SK-N-SH (cell line): Measurements from ENCODE around the gene ELOVL2. TPM values are rescaled to one million over a fixed set of nuclear protein-coding genes. Genes with fewer than 3 reads are reported as not detected.

Experiments used
- CTCF ChIA-PET: fragments of 300-600, 350-600 bp; formaldehyde crosslinking; extraction: SDS; loops from one replicate; lab custom pipeline; 2021; lab: Yijun Ruan, JAX
- POLR2A ChIA-PET: fragments of 350-600 bp; sonication (Branson Sonifier 250); formaldehyde crosslinking; extraction: SDS; loops from one replicate; lab custom pipeline; 2020; ENCODE audit warnings: antibody characterized with exemption, inconsistent platforms; lab: Yijun Ruan, JAX
- DNase-seq: peaks from one replicate; pipeline ENCODE4 v3.0.0; 2012
- H2AFZ ChIP-seq: fragments of 200-600 bp; sonication (generic); 2 replicates; pipeline ENCODE4 v1.8.1; 2016; ENCODE audit warnings: antibody characterized with exemption, mild to moderate bottlenecking, low read depth
- H3F3A ChIP-seq: fragments of 200-600 bp; sonication (generic); replicated peaks from 2 replicates; pipeline ENCODE3; 2016; ENCODE audit warnings: antibody characterized with exemption, mild to moderate bottlenecking; ENCODE audit not compliant: insufficient read depth
- H3K27ac ChIP-seq, 2 experiments: fragments of 200-500 bp in 1 of 2; fragments of 200-600 bp in 1 of 2; sonication (Bioruptor generic) in 1 of 2; sonication (generic), shearing (Covaris generic) in 1 of 2; 2 replicates each; pipeline versions ENCODE4 v1.5.1 to v1.6.1; 2014 to 2016; ENCODE audit warnings: low read depth in 2 of 2, inconsistent platforms in 1 of 2, low read length in 1 of 2, mild to moderate bottlenecking in 1 of 2, mixed read lengths in 1 of 2
- H3K27me3 ChIP-seq: fragments of 200-600 bp; sonication (generic), shearing (Covaris generic); 2 replicates; pipeline ENCODE4 v1.6.1; 2016; ENCODE audit warnings: mixed run types; ENCODE audit not compliant: insufficient read depth
- H3K36me3 ChIP-seq, 2 experiments: fragments of 200-500 bp in 1 of 2; fragments of 200-600 bp in 1 of 2; sonication (Bioruptor generic) in 1 of 2; sonication (generic) in 1 of 2; replicated peaks in 1 of 2; 2 replicates each; pipeline versions ENCODE3 to v1.5.1; 2014 to 2016; ENCODE audit warnings: low read length in 1 of 2, mild to moderate bottlenecking in 1 of 2; ENCODE audit not compliant: insufficient read depth in 2 of 2, control insufficient read depth in 1 of 2
- H3K4me1 ChIP-seq, 2 experiments: fragments of 200-500 bp in 1 of 2; fragments of 200-600 bp in 1 of 2; sonication (Bioruptor generic) in 1 of 2; sonication (generic), shearing (Covaris generic) in 1 of 2; 2 replicates each; pipeline versions ENCODE4 v1.5.1 to v1.6.1; 2014 to 2016; ENCODE audit warnings: low read depth in 1 of 2, low read length in 1 of 2, mixed run types in 1 of 2; ENCODE audit not compliant: insufficient read depth in 2 of 2, control insufficient read depth in 1 of 2
- H3K4me2 ChIP-seq: fragments of 200-600 bp; sonication (generic), shearing (Covaris generic); 2 replicates; pipeline ENCODE4 v1.6.1; 2017; ENCODE audit warnings: mixed run types
- H3K4me3 ChIP-seq, 2 experiments: fragments of 200-500 bp in 1 of 2; fragments of 200-600 bp in 1 of 2; sonication (Bioruptor generic) in 1 of 2; sonication (generic), shearing (Covaris generic) in 1 of 2; 2 replicates each; pipeline versions ENCODE4 v1.5.1 to v1.8.1; 2014 to 2016; ENCODE audit warnings: low read depth in 2 of 2, inconsistent platforms in 1 of 2, low read length in 1 of 2, mild to moderate bottlenecking in 1 of 2, mixed read lengths in 1 of 2, moderate library complexity in 1 of 2
- H3K79me2 ChIP-seq: fragments of 200-600 bp; sonication (generic); 2 replicates; pipeline ENCODE4 v1.8.1; 2017; ENCODE audit warnings: mild to moderate bottlenecking; ENCODE audit not compliant: insufficient read depth
- H3K9ac ChIP-seq: fragments of 200-600 bp; sonication (generic); 2 replicates; pipeline ENCODE4 v1.6.1; 2017; ENCODE audit warnings: mixed run types
- H3K9me2 ChIP-seq: fragments of 200-600 bp; sonication (generic); 2 replicates; pipeline ENCODE4 v1.6.1; 2017; ENCODE audit warnings: mixed run types
- H3K9me3 ChIP-seq: fragments of 200-600 bp; sonication (generic); 2 replicates; pipeline ENCODE4 v1.6.1; 2017; ENCODE audit warnings: mixed run types, mild to moderate bottlenecking, moderate library complexity
- H4K20me1 ChIP-seq: fragments of 200-600 bp; sonication (generic); 2 replicates; pipeline ENCODE4 v1.6.1; 2017; ENCODE audit warnings: mild to moderate bottlenecking, mixed run types; ENCODE audit not compliant: insufficient read depth
- ELF1 ChIP-seq: IDR thresholded peaks from 2 replicates; pipeline ENCODE4 v1.4.0; 2012
- EP300 ChIP-seq, 2 experiments: IDR thresholded peaks; 2 replicates each; pipeline versions ENCODE4 v1.4.0 to v1.6.1; 2012; ENCODE audit warnings: borderline replicate concordance in 1 of 2, low read depth in 1 of 2, low read length in 1 of 2
- FOXM1 ChIP-seq: IDR thresholded peaks from 2 replicates; pipeline ENCODE4 v1.4.0; 2012; ENCODE audit warnings: low read depth, mild to moderate bottlenecking
- GATA2 ChIP-seq: sonication (generic); formaldehyde crosslinking; IDR thresholded peaks from 2 replicates; pipeline ENCODE4 v1.5.0; 2020; ENCODE audit warnings: mild to moderate bottlenecking, missing genetic modification reagents
- JUND ChIP-seq: IDR thresholded peaks from 2 replicates; pipeline ENCODE4 v1.4.0; 2012
- MAX ChIP-seq: IDR thresholded peaks from 2 replicates; pipeline ENCODE4 v1.4.0; 2012; ENCODE audit warnings: low read depth
- MEF2A ChIP-seq: IDR thresholded peaks from 2 replicates; pipeline ENCODE4 v1.4.0; 2012; ENCODE audit warnings: low read depth, borderline replicate concordance
- NFIC ChIP-seq: IDR thresholded peaks from 2 replicates; pipeline ENCODE4 v1.4.0; 2012; ENCODE audit warnings: borderline replicate concordance
- RFX5 ChIP-seq: IDR thresholded peaks from 2 replicates; pipeline ENCODE4 v1.6.1; 2012; ENCODE audit warnings: mild to moderate bottlenecking, improper control_type of control experiment, low read length
- TCF12 ChIP-seq: IDR thresholded peaks from 2 replicates; pipeline ENCODE4 v1.4.0; 2012
- WGBS: methylation state at CpG from one replicate; pipeline ENCODE4 v1.1.6; 2017; ENCODE audit warnings: low lambda C conversion rate; 5-methylcytosine and 5-hydroxymethylcytosine counted together
- polyA plus RNA-seq, 3 experiments: library from polyadenylated mRNA; depleted of rRNA; stranded (reverse); fragments of >200 nt; gene quantifications; 2 replicates each; pipeline ENCODE4 v1.2.3, GENCODE V29; 2012
- TF ChIP-seq, protein P1 (sequence below): IDR thresholded peaks from 2 replicates; pipeline ENCODE4 v1.4.0; 2012; ENCODE audit warnings: low read depth, borderline replicate concordance
- TF ChIP-seq, protein P2 (sequence below): fragments of 150-350 bp; IDR thresholded peaks from 2 replicates; pipeline ENCODE4 v1.6.1; 2016; ENCODE audit warnings: mild to moderate bottlenecking, low read depth, low read length
- TF ChIP-seq, protein P3 (sequence below): IDR thresholded peaks from 2 replicates; pipeline ENCODE4; 2012
- TF ChIP-seq, protein P4 (sequence below): IDR thresholded peaks from 2 replicates; pipeline ENCODE4 v1.4.0; 2012; ENCODE audit warnings: low read depth, borderline replicate concordance

Gene ELOVL2
- polyA plus RNA-seq, 1 of the 3 experiments (the other 2 are of a cell fraction): 0.39 TPM

DNA sequence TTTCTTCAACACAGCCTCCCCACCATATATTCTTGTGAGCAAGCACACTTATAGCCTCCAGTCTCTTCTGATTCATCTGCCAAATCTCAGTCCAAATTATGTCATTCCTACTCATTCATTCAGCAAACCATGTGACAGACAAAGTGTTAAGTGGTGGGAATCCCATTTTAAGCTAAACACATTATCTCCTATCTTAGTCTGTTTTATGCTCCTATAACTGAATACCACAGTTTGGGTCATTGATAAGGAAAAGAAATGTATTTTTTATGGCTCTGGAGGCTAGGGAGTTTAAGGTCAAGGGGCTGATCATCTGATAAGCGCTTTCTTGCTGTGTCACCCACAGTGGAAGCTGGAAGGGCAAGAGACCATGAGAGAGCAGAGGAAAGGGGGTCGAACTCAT is 25.7 kb upstream of the ELOVL2 start:
- DNase-seq: no peak
- 59% methylated on average over 2 of the region's 2 CpGs for WGBS

GRCh38 chr6:11067348-11067747 is 23.2 kb upstream of the ELOVL2 start:
- Histone ChIP-seq H3K4me1 (peaks cover 0 to 3% of the 10 kb centered on the region in 2 experiments; a peak in 1 of 4 replicates), H3K4me3 (no peak overlapping the region), H3K27me3 (no peaks in the 10 kb centered on the region), H3K9ac (no peak overlapping the region), H2AFZ (no peak overlapping the region; the same call in 1 of the 2 replicates), H3K9me2 (no peaks in the 10 kb centered on the region), H3K36me3 (no peaks in the 10 kb centered on the region), H3K79me2 (no peaks in the 10 kb centered on the region), H4K20me1 (no peaks in the 10 kb centered on the region), H3K4me2 (no peak overlapping the region), H3K27ac (no peak overlapping the region), H3K9me3 (no peaks in the 10 kb centered on the region), H3F3A (no peaks in the 10 kb centered on the region)
- ChIA-PET CTCF (interaction anchor here (0.8 to 5.1 kb wide), 9 partner anchors 11 to 429 kb away, joined by 3 to 35 read pairs (median 3); no protein-coding TSS in a partner anchor), POLR2A (no interaction called here)
- DNase-seq: no peak
- WGBS: 81% methylated on average over 2 of the region's 2 CpGs
- TF ChIP-seq MAX: no peak
- no peak for TF ChIP-seq TCF12
- TF ChIP-seq JUND: no peak
- TF ChIP-seq NFIC: no peak
- TF ChIP-seq EP300 (IDR thresholded peaks at IDR 0.05; ENCODE audit: borderline replicate concordance in 1 of 2, low read depth in 1 of 2, low read length in 1 of 2): no peak
- TF ChIP-seq RFX5: no peak
- TF ChIP-seq MEF2A: no peak
- TF ChIP-seq, protein P1, sequence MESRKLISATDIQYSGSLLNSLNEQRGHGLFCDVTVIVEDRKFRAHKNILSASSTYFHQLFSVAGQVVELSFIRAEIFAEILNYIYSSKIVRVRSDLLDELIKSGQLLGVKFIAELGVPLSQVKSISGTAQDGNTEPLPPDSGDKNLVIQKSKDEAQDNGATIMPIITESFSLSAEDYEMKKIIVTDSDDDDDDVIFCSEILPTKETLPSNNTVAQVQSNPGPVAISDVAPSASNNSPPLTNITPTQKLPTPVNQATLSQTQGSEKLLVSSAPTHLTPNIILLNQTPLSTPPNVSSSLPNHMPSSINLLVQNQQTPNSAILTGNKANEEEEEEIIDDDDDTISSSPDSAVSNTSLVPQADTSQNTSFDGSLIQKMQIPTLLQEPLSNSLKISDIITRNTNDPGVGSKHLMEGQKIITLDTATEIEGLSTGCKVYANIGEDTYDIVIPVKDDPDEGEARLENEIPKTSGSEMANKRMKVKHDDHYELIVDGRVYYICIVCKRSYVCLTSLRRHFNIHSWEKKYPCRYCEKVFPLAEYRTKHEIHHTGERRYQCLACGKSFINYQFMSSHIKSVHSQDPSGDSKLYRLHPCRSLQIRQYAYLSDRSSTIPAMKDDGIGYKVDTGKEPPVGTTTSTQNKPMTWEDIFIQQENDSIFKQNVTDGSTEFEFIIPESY: no peak
- no peak for TF ChIP-seq GATA2 (CRISPR knock-in tag)

More for the DNA sequence above, 25.7 kb upstream of the ELOVL2 start:
- H4K20me1 ChIP-seq: no peaks in the 10 kb centered on the region
- no peak overlapping the region for H3K27ac ChIP-seq
- CTCF ChIA-PET: interaction anchor here (0.6 to 3.2 kb wide), 25 partner anchors 11 to 591 kb away, joined by 3 to 38 read pairs (median 5); partner anchors contain the start of genes ELOVL2 and SMIM13
- no peaks in the 10 kb centered on the region for H3K27me3 ChIP-seq
- no peak overlapping the region for H2AFZ ChIP-seq
- H3K9me3 ChIP-seq: no peaks in the 10 kb centered on the region
- TF ChIP-seq, protein P2, sequence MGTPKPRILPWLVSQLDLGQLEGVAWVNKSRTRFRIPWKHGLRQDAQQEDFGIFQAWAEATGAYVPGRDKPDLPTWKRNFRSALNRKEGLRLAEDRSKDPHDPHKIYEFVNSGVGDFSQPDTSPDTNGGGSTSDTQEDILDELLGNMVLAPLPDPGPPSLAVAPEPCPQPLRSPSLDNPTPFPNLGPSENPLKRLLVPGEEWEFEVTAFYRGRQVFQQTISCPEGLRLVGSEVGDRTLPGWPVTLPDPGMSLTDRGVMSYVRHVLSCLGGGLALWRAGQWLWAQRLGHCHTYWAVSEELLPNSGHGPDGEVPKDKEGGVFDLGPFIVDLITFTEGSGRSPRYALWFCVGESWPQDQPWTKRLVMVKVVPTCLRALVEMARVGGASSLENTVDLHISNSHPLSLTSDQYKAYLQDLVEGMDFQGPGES: no peak
- TF ChIP-seq, protein P3, sequence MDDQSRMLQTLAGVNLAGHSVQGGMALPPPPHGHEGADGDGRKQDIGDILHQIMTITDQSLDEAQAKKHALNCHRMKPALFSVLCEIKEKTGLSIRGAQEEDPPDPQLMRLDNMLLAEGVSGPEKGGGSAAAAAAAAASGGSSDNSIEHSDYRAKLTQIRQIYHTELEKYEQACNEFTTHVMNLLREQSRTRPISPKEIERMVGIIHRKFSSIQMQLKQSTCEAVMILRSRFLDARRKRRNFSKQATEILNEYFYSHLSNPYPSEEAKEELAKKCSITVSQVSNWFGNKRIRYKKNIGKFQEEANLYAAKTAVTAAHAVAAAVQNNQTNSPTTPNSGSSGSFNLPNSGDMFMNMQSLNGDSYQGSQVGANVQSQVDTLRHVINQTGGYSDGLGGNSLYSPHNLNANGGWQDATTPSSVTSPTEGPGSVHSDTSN: no peak
- TF ChIP-seq ELF1: no peak
- TF ChIP-seq FOXM1: no peak
- TF ChIP-seq, protein P1: no peak
- no peak for TF ChIP-seq RFX5
- TF ChIP-seq, protein P4, sequence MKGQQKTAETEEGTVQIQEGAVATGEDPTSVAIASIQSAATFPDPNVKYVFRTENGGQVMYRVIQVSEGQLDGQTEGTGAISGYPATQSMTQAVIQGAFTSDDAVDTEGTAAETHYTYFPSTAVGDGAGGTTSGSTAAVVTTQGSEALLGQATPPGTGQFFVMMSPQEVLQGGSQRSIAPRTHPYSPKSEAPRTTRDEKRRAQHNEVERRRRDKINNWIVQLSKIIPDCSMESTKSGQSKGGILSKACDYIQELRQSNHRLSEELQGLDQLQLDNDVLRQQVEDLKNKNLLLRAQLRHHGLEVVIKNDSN: no peak
- no peak for TF ChIP-seq JUND
- no peaks in the 10 kb centered on the region for H3K79me2 ChIP-seq
- H3K36me3 ChIP-seq: no peaks in the 10 kb centered on the region
- POLR2A ChIA-PET: no interaction called here
- H3K9ac ChIP-seq: no peak overlapping the region
- no peak overlapping the region for H3K4me2 ChIP-seq
- peaks cover 0 to 3% of the 10 kb centered on the region in 2 experiments; a peak in 1 of 4 replicates for H3K4me1 ChIP-seq
- no peaks in the 10 kb centered on the region for H3K9me2 ChIP-seq
- H3F3A ChIP-seq: no peaks in the 10 kb centered on the region
- no peak overlapping the region for H3K4me3 ChIP-seq
